ENCODE results near the gene ZBTB20.

DNA sequence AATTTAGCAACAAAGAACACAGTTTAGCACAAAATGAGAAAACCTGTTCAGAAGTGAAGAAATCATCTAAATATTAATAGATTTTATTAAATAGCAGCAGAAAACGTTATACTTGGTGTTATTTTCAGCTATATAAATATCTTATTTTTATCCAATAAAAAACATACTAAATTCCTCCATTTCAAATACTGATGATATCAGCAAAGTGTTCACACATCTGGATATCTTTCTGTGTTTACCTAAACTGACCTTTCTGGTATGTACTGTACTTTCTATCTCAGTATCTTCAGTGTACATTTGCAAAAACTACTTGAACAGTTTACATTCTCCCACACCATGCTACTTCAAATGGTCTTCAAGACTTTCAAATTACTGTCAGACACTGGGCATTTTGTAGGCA lies 179.9 kb downstream of the ZBTB20 start:
- TF ChIP-seq POLR2AphosphoS5 (IDR thresholded peaks at IDR 0.05; ENCODE audit: low read depth, low read length) (no peak), EZH2phosphoT487 (IDR thresholded peaks at IDR 0.05; ENCODE audit: borderline replicate concordance, low read depth) (no peak), MEF2A (IDR thresholded peaks at IDR 0.05; ENCODE audit: borderline replicate concordance, low read depth) (no peak), GATA2 (CRISPR knock-in tag; IDR thresholded peaks at IDR 0.05) (no peak), TCF12 (IDR thresholded peaks at IDR 0.05) (no peak), TAF1 (IDR thresholded peaks at IDR 0.05; ENCODE audit: borderline replicate concordance, low read depth, low read length) (no peak), ELF1 (IDR thresholded peaks at IDR 0.05) (no peak), RFX5 (IDR thresholded peaks at IDR 0.05; ENCODE audit: low read length) (no peak), FOXJ3 (CRISPR knock-in tag; IDR thresholded peaks at IDR 0.05) (no peak)
- TF ChIP-seq, protein P1, sequence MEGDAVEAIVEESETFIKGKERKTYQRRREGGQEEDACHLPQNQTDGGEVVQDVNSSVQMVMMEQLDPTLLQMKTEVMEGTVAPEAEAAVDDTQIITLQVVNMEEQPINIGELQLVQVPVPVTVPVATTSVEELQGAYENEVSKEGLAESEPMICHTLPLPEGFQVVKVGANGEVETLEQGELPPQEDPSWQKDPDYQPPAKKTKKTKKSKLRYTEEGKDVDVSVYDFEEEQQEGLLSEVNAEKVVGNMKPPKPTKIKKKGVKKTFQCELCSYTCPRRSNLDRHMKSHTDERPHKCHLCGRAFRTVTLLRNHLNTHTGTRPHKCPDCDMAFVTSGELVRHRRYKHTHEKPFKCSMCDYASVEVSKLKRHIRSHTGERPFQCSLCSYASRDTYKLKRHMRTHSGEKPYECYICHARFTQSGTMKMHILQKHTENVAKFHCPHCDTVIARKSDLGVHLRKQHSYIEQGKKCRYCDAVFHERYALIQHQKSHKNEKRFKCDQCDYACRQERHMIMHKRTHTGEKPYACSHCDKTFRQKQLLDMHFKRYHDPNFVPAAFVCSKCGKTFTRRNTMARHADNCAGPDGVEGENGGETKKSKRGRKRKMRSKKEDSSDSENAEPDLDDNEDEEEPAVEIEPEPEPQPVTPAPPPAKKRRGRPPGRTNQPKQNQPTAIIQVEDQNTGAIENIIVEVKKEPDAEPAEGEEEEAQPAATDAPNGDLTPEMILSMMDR (IDR thresholded peaks at IDR 0.05), result no peak
- TF ChIP-seq, protein P2, sequence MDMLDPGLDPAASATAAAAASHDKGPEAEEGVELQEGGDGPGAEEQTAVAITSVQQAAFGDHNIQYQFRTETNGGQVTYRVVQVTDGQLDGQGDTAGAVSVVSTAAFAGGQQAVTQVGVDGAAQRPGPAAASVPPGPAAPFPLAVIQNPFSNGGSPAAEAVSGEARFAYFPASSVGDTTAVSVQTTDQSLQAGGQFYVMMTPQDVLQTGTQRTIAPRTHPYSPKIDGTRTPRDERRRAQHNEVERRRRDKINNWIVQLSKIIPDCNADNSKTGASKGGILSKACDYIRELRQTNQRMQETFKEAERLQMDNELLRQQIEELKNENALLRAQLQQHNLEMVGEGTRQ (IDR thresholded peaks at IDR 0.05; ENCODE audit: borderline replicate concordance, low read depth, low read length), result no peak
- TF ChIP-seq, protein P3, sequence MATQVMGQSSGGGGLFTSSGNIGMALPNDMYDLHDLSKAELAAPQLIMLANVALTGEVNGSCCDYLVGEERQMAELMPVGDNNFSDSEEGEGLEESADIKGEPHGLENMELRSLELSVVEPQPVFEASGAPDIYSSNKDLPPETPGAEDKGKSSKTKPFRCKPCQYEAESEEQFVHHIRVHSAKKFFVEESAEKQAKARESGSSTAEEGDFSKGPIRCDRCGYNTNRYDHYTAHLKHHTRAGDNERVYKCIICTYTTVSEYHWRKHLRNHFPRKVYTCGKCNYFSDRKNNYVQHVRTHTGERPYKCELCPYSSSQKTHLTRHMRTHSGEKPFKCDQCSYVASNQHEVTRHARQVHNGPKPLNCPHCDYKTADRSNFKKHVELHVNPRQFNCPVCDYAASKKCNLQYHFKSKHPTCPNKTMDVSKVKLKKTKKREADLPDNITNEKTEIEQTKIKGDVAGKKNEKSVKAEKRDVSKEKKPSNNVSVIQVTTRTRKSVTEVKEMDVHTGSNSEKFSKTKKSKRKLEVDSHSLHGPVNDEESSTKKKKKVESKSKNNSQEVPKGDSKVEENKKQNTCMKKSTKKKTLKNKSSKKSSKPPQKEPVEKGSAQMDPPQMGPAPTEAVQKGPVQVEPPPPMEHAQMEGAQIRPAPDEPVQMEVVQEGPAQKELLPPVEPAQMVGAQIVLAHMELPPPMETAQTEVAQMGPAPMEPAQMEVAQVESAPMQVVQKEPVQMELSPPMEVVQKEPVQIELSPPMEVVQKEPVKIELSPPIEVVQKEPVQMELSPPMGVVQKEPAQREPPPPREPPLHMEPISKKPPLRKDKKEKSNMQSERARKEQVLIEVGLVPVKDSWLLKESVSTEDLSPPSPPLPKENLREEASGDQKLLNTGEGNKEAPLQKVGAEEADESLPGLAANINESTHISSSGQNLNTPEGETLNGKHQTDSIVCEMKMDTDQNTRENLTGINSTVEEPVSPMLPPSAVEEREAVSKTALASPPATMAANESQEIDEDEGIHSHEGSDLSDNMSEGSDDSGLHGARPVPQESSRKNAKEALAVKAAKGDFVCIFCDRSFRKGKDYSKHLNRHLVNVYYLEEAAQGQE (IDR thresholded peaks at IDR 0.05; ENCODE audit: low read depth, low read length), result no peak
- TF ChIP-seq, protein P4, sequence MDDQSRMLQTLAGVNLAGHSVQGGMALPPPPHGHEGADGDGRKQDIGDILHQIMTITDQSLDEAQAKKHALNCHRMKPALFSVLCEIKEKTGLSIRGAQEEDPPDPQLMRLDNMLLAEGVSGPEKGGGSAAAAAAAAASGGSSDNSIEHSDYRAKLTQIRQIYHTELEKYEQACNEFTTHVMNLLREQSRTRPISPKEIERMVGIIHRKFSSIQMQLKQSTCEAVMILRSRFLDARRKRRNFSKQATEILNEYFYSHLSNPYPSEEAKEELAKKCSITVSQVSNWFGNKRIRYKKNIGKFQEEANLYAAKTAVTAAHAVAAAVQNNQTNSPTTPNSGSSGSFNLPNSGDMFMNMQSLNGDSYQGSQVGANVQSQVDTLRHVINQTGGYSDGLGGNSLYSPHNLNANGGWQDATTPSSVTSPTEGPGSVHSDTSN (IDR thresholded peaks at IDR 0.05), result no peak

All from SK-N-SH (cell line).